H1 (cell line): ENCODE measurements around the gene DCAF15. TPM values are rescaled to one million over a fixed set of nuclear protein-coding genes. Genes with fewer than 3 reads are reported as not detected.

Experiments
- polyA plus RNA-seq, 7 experiments: library from polyadenylated mRNA; depleted of rRNA in 3 of 7; stranded (reverse) in 5 of 7; unstranded in 2 of 7; fragments of >200 nt in 5 of 7; fragments of 200-250 nt in 2 of 7; gene quantifications; 1 replicate in 5 of 7; 2 replicates in 1 of 7; 4 replicates in 1 of 7; pipeline versions ENCODE4 v1.2.1 to v1.2.3, GENCODE V29; 2011 to 2013; ENCODE audit warnings: missing spikeins in 2 of 7, mixed read lengths in 2 of 7
- total RNA-seq: library from RNA; stranded (reverse); fragmentation: NEBNext Ultra II Directional; extraction: Animal tissue kit (Norgen Biotek cat#: 25700); gene quantifications from 2 replicates; pipeline ENCODE4 v1.2.1, GENCODE V29; 2021
- TF ChIP-seq, protein P1 (sequence below), 3 experiments: IDR thresholded peaks; 1 replicate in 2 of 3; 2 replicates in 1 of 3; pipeline versions ENCODE4 v1.5.1 to v1.6.1; 2011; ENCODE audit warnings: low read length in 3 of 3, mild to moderate bottlenecking in 3 of 3, inconsistent platforms in 2 of 3, low read depth in 1 of 3, moderate library complexity in 1 of 3; ENCODE audit not compliant: insufficient read depth in 1 of 3; ENCODE audit errors: control extremely low read depth in 1 of 3

The DCAF15 gene
- total and polyA plus RNA-seq, 2 of the 8 experiments (the other 6 are each of a cell fraction or from before 2014, with no cell fraction given), result 68.7 to 80.8 TPM

DNA sequence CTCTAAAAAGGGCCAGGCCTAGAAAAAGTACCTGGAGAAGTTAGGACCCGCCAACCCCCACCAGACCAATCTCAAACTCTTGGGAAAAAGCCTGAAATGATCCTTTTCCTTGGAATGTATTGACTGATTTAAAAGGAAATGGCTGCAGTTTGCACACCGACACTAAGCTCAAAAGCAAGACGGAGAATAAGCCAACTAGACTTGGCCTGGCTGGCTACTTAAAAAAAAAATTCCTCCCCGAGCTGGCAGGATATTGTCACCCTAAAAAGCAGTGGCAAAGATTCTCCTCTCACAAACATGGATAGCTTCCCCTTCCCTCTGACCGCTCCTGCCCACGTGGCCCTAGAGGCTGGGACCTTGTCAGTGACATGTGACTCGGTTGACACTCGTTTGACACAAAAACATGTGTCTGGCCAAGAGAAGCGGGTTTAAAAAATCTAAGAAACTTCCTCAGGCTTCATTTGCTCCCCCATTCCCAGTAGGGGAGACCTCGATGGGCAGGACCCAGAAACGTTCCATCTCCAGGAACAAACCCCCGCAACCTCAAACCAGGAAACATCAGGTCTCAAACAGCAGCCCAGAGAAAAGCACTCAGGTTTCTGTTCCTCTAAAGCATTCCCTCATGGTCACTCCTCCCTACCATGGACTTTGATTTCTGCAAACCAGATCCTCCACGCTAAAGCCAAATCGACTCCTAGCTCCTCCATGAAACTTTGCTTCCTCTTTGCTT lies 52.5 kb downstream of the DCAF15 start (continued):
- TF ChIP-seq, protein P1, sequence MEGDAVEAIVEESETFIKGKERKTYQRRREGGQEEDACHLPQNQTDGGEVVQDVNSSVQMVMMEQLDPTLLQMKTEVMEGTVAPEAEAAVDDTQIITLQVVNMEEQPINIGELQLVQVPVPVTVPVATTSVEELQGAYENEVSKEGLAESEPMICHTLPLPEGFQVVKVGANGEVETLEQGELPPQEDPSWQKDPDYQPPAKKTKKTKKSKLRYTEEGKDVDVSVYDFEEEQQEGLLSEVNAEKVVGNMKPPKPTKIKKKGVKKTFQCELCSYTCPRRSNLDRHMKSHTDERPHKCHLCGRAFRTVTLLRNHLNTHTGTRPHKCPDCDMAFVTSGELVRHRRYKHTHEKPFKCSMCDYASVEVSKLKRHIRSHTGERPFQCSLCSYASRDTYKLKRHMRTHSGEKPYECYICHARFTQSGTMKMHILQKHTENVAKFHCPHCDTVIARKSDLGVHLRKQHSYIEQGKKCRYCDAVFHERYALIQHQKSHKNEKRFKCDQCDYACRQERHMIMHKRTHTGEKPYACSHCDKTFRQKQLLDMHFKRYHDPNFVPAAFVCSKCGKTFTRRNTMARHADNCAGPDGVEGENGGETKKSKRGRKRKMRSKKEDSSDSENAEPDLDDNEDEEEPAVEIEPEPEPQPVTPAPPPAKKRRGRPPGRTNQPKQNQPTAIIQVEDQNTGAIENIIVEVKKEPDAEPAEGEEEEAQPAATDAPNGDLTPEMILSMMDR (IDR thresholded peaks at IDR 0.05; ENCODE audit: control extremely low read depth in 1 of 3, insufficient read depth in 1 of 3, low read depth in 1 of 3, low read length in 3 of 3), result no peak
